ENCODE results near the gene S100A6. TPM values are rescaled to one million over a fixed set of nuclear protein-coding genes. Genes with fewer than 3 reads are reported as not detected.
A peak's percentile ranks its signal among the peaks of the same experiment; 100 is the strongest.
"Not testable (repeated sequence)": the region's sequence is repeated elsewhere in the genome, so short reads cannot be mapped to it uniquely, and the experiment has no call there.

S100A6 gene
- total RNA-seq, 1 donor from 2014 or later, result 216 TPM

- DNase-seq (ENCODE audit: low spot score), result no peak
Observed at GRCh38 chr1:153563991-153564390, 28.2 kb upstream of the S100A6 start.

DNA sequence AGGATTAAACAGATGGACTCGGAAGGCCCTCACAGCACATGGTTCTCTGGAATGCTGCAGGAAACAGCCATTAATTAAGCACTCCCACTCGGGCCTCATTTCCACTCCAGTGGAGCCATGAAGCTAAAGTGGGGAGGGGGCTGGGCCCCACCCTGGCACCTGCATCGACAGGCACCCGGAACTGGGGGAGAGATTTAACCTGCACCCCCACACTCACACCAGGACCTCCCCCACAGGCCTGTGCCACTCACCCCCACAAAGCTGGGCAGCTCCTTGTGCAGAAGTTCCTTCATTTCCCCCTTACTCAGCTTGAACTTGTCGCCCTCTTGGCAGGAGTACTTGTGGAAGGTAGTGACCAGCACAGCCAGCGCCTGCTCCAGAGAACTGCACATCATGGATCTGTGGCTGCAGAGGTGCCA lies 27.7 kb upstream of the S100A6 start:
- no peak for DNase-seq (ENCODE audit: low spot score)

DNA sequence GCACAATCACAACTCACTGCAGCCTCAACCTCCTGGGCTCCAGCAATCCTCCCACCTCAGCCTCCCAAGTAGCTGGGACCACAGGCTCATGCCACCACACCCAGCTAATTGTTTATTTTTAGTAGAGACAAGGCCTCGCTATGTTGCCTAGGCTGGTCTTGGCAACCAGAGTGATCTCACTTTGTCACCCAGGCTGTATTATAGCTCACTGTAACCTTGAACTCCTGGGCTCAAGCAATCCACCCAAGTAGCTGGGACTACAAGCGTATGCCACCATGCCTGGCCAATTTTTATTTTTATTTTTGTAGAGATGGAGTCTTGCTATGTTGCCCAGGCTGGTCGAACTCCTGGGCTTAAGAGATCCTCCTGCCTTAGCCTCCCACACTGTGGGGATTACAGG lies 26.2 kb upstream of the S100A6 start:
- DNase-seq (ENCODE audit: low spot score), result not testable (repeated sequence)

DNA sequence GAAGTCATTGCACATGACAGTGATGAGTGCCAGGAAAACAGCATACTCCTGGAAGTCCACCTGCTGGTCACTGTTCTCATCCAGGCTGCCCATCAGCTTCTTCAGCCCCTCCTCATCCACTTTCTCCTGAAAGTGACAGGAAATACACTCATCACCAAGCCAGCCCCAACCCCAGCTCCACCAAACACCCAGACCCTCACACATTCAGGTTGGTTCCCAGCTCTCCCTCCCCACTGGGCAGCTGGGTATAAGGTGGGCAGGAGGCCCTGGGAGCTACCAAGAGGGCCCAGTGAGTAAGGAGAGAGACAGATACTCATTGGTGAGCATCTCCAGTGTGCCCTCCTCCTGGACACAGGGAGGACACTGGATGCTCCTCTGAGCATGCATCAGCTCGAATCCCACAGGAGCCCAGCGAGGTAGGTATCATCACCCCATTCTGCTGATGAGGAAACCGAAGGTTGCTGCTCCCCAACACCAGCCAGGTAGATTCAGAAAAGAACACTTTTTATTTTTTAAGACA lies 25.7 kb upstream of the S100A6 start:
- DNase-seq (ENCODE audit: low spot score), result no peak

DNA sequence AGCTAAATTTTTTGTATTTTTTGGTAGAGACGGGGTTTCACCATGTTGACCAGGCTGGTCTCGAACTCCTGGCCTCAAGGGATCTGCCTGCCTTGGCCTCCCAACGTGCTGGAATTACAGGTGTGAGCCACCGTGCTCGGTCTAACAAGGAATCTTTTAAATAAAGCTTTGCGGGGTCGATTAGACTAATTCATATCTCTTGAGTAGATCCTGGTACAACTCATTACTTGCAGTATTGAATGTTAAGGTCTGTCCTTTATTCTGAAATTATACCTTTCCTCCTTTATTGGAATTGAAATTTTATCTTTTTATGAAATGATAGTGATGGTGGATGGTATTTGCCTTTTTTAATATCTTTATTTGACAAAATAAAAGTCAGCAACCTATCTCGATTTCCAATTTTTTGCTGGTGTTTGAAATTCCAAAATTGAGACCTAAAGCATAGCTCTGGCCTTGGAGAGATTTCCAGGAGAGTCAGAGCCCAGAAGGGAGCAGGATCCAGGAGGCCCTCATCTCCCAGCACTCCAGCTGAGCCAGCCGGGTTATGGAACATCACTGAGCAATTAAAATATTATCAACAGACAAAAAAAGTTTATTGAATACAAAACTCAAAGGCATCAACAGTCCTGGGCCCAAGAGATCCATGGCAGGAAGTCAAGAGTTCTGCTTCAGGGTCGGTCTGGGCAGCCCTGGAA lies 25.1 kb upstream of the S100A6 start:
- DNase-seq (ENCODE audit: low spot score), result no peak

DNA sequence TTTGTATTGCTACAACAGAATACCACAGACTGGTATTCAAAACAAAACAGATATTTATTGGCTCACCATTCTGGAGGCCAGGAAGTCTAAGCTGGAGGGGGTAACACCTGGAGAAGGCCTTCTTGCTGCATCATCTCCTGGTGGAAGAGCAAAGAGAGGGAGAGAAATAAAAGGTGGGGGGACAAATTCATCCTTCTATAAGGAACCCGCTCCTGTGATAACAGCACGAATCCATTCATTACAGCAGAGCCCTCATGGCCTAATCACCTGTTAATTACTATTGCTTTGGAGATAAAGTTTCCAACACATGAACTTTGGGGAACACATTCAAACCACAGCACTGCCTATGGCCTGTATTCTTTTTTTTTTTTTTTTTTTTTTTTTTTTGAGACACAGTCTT lies 24.4 kb upstream of the S100A6 start:
- DNase-seq (ENCODE audit: low spot score), result no peak

DNA sequence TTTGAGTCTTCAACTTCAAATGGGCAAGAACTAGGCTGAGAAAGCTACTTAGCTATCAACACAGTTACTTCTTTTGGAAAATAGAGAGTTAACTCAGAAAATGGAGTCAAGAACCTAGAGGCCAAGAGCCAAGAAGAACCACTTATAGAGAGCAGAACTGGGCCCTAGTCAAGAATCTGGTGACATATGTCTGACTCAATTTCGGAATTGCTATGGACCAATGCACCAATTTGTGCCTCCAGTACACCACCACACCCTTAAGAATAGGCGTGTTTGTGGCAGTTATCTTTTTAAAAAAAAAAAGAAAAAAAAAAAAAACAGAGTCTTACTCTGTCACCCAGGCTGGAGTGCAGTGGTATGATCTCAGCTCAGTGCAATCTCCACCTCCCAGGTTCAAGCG lies 22.1 kb upstream of the S100A6 start:
- no peak for DNase-seq (ENCODE audit: low spot score)

DNA sequence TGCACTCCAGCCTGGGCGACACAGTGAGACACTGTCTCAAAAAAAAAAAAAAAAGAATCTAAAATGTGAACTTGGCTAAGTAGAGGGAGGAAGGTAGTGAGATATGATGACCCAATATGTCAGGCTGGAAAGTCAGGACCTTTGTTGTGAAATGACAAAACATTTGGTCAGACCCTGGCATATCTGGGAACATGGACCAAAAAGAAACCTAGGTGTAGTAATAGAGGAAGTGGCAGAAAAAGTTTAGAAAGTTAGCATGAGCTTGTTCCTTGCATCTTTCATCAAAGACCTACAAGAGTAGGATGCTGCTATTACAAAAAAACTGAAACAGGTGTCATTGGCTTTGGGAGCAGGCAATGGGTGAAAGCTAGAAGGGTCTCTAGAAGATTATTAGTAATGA lies 20.6 kb upstream of the S100A6 start:
- no peak for DNase-seq (ENCODE audit: low spot score)

GRCh38 chr1:153553830-153554541 lies 18.2 kb upstream of the S100A6 start:
- DNase-seq (ENCODE audit: low spot score), result no peak

DNA sequence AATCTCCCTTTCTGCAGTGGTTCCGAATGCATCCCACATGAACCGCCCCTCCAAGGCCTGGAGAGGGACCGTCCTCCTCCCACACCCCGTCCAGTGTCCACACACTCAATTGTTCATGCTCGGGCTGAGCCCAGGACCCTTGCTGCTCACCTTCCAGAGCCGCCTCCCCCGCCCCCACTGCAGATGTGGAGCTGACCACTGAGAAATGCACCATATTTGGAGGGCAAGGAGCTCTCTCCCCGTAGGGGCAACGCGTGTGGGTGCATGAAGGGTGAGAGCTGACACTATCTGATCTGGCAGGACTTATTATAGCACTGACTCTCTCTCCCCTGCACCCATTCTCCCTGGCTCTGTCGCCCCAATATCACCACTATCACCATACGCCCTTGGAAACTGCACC lies 17.3 kb upstream of the S100A6 start:
- no peak for DNase-seq (ENCODE audit: low spot score)

DNA sequence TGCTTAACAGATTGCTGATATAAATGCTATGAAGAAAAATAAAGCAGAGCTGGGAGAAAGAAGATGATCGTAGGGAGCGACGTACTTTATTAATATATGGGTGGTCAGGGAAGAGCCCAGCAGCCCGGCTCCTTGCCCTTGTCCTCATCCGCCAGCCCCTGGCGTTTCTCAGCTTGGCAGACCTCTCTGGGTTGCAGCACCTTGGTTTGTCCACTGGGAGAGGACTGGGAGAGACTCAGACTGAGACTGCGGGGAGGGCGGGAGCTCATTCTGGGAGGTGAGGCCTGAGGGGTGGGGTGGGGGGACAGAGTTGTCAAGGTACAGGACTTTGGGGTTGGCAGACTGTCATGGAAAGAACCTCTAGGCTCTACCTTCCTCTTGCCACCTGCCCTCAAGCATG lies 16.5 kb upstream of the S100A6 start:
- DNase-seq (ENCODE audit: low spot score), result no peak

- DNase-seq (ENCODE audit: low spot score), result no peak
Observed at GRCh38 chr1:153550827-153551500, 15.2 kb upstream of the S100A6 start.

DNA sequence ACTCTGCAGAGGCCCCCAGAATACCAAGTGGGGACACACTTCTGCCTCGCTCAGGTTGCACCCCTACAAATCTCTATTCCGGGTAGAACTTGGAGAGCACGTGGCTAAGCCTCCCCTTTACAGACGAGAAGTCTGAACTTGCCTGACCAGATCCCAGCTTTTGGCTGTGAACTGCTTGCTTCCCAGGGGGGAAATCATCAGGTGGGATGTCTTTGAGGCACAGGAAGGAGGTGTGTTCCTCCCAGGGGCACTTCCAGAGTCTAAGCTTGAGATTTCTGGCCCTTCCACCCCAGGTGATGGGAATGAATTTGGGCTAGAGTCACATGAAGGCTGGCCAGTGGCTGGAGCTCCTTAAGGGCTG lies 14.6 kb upstream of the S100A6 start:
- DNase-seq (ENCODE audit: low spot score), result no peak

DNA sequence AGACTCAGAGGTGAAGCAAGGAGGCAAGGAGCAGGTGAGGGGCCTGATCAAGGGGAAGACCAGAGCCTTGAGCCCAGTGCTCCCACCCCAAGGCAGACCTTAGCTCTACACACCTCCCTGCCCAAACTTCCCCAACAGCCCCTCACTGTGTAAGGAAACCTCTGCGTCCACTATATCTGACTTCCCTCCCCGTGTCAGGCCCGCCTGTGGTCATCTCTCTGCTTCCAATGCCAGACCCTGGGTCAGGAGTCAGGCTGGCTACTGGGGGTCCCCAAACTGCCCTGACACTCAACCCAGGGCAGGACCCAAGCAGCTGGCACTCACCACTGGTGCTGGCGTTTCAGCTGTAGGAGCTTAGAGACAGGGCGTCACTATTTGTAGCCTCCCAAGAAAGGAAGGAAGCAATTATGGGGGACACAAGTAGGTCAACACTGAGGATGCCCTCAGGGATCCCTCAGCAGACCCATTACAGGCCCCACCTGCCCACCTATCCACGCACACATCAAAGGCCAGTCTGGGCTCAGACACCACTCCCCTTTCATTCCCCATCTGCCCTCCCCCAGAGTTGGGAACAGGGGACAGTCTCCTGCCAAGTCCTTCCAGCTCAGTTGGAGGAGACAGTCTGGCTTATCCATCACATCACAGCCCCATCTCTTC lies 14.1 kb upstream of the S100A6 start:
- DNase-seq (ENCODE audit: low spot score), result no peak

DNA sequence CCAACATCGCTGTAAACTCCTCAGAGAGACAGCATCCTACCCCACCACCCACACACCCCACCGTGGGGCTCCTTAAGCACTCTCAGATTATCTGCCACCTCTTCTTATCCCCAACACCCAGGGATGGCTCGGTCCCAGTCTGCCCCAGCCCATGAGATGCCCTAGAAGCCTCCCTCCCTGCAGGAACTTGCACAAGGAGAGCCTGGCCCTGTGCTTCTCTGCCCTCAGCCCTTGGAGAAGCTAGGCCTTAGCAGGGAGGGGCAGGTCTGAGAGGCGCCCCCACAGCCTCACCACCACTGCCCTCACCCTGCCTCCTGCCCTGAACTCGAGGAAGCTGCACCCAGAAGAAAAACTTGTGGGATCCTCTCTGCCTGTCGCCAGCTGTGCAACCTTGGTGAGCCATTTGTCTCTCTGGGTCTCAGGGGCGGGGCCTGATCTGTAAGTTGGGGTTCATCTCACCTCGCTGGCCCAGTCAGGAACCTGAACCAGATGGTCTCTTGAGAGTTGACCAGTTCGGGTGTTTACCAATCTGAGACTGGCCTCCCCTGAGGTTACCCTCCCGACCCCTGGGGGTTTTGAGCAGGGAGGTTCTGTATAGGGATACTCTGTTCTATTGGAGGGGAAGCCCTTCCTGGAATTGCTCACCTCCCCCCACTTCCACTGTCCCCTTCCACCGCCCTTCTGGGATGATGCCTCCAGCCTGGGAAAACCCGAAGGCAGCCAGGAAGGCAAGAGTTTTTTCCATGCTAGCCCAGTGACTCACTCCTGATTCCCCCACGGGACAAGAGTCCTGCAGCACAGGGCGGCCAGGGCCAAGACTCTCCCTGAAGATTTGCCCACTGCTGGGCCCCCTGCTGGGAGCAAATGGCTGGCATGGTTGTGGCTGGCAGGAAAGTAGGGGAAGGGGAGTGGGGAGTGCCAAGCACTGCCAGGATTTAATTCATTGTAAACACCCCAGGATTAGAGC lies 13.2 kb upstream of the S100A6 start, which contains the start of gene S100A3:
Gene S100A3 (minus strand): TSS at position 537 of the 967 bp plus-strand sequence. CDS start 773 bp downstream, outside the sequence.
- no peak for DNase-seq (ENCODE audit: low spot score)

DNA sequence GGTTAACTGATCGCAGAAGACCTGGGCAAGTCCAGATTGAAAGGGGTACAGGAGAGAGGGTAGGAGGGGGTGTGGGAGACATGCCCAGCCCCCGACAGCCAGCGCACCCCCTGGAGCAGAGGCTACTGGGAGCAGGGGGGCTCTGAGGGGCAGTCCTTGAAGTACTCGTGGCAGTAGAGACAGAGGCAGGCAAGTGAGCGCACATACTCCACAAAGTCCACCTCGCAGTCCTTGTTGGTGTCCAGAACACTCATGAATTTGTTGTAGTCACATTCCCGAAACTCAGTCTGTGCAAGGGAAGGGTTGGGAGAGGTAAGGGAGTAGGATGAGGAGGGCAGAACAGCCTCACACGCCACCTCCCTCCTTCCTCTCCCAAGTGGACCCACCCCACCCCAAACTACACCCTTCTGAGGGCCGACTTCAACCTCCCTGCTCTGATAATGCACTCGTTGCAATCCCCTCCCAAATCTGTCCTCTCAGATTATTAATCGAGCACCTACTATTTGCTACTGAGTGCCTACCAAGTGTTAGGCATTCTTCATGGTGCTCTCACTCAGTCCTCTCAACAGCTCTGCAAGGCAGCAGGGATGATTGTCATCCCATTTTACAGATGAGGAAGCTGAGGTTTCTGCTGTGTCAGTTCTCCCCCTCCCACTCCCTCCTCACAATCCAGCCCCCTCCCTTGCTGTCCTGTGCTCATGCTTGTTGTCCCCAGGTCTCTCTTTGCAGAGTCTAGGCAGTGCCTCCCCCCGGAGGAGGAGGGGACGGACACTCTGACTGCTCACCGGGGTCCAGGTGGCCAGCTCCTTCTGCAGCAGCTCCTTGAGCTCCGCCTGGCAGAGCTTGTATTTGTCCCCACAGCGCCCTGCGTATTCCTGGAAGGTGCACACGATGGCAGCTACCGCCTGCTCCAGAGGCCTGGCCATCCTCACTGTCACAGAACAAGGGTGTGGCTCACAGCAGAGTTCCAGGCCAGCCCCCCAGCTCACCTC lies 12.1 kb upstream of the S100A6 start:
- DNase-seq (ENCODE audit: low spot score), result no peak

DNA sequence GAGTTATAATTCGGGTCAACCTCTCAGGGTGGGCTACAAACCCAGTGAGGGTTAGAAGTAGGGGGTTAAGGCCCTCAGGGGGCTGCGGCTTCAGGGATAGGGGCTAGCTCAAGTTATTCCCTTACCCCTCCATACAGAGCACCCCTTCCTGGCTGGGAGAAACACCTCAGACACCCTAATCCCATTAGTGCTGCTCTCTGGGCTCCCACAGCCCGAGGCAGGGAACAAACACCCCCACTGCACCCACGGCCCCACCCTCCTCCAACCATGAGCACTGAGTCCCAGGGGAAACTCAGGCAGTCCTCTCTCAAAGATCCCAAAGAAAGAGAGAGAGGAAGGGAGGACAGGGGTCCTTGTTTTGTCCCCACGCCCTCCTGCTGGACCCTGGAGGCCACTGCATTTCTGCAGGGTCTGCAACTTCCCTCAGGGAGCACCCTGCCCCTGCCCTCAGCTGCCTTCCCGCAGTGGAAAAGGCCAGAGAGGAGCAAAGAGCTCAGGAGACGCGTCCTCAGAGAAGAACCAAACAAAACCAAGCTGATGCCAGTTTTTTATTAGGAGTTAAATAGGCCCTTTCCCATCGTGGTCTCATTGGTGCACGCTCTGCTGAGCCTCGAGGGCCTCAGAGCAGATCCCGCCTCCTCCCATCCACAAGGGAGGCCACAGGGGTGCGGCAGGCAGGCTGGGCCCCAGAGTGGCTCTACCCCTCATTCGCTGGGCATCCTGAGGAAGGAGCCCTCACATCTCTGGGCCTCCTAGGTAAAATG lies 11.2 kb upstream of the S100A6 start:
- peak; percentile 84 for DNase-seq (ENCODE audit: low spot score)

DNA sequence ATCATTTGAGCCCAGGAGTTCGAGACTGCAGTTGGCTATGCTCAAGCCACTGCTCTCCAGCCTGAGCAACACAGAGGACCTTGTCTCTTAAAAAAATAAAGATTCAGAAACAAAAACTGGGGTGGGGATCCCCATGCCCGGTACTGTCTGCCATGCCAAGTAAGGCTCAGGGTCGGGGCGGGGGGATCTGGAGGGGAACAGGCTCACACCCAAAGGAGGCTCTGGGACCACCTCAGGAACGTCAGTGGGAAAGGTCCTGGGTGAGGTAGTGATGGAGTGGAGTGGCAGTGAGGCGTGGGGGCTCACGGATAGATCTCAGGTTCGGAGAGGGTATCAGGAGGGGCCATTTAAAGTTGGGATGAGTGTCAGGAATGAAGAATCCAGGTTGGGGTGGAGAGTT lies 10.6 kb upstream of the S100A6 start:
- DNase-seq (ENCODE audit: low spot score), result no peak
